H1 (cell line): ENCODE data around the gene JPT1. TPM values are rescaled to one million over a fixed set of nuclear protein-coding genes. Genes with fewer than 3 reads are reported as not detected.
A peak's percentile ranks its signal among the peaks of the same experiment; 100 is the strongest.

Source experiments
- CTCF ChIP-seq, 3 experiments: IDR thresholded peaks; 1 replicate in 2 of 3; 2 replicates in 1 of 3; pipeline versions ENCODE4 v1.5.1 to v1.6.1; 2011; ENCODE audit warnings: low read length in 3 of 3, mild to moderate bottlenecking in 3 of 3, inconsistent platforms in 2 of 3, low read depth in 1 of 3, moderate library complexity in 1 of 3; ENCODE audit not compliant: insufficient read depth in 1 of 3; ENCODE audit errors: control extremely low read depth in 1 of 3
- EZH2 ChIP-seq: fragments of 200-600 bp; sonication (generic); IDR thresholded peaks from 2 replicates; pipeline ENCODE4 v1.7.1; 2012; ENCODE audit warnings: low read depth, mild to moderate bottlenecking, moderate library complexity, low read length, inconsistent platforms; ENCODE audit not compliant: severe bottlenecking
- GABPA ChIP-seq: IDR thresholded peaks from 2 replicates; pipeline ENCODE4 v1.6.1; 2011; ENCODE audit warnings: mild to moderate bottlenecking, low read length, moderate library complexity, borderline replicate concordance; ENCODE audit not compliant: insufficient read depth
- RAD21 ChIP-seq, 2 experiments: IDR thresholded peaks in 1 of 2; conservative IDR thresholded peaks in 1 of 2; 2 replicates each; pipeline ENCODE4 v1.6.1; 2011; ENCODE audit warnings: low read depth in 2 of 2, low read length in 2 of 2, improper control_type of control experiment in 1 of 2, inconsistent platforms in 1 of 2, mild to moderate bottlenecking in 1 of 2, moderate library complexity in 1 of 2
- TBP ChIP-seq: IDR thresholded peaks from 2 replicates; pipeline ENCODE4 v1.6.1; 2011; ENCODE audit warnings: low read depth, low read length, improper control_type of control experiment
- TCF12 ChIP-seq: IDR thresholded peaks from 2 replicates; pipeline ENCODE4 v1.6.1; 2011; ENCODE audit warnings: low read depth, mild to moderate bottlenecking, low read length
- polyA plus RNA-seq, 7 experiments: library from polyadenylated mRNA; depleted of rRNA in 3 of 7; stranded (reverse) in 5 of 7; unstranded in 2 of 7; fragments of >200 nt in 5 of 7; fragments of 200-250 nt in 2 of 7; gene quantifications; 1 replicate in 5 of 7; 2 replicates in 1 of 7; 4 replicates in 1 of 7; pipeline versions ENCODE4 v1.2.1 to v1.2.3, GENCODE V29; 2011 to 2013; ENCODE audit warnings: missing spikeins in 2 of 7, mixed read lengths in 2 of 7
- total RNA-seq: library from RNA; stranded (reverse); fragmentation: NEBNext Ultra II Directional; extraction: Animal tissue kit (Norgen Biotek cat#: 25700); gene quantifications from 2 replicates; pipeline ENCODE4 v1.2.1, GENCODE V29; 2021

Gene JPT1
- total and polyA plus RNA-seq, 2 of the 8 experiments (the other 6 are each of a cell fraction or from before 2014, with no cell fraction given): 154 to 369 TPM

- TF ChIP-seq RAD21 (IDR thresholded peaks at IDR 0.05 in 1 of 2, conservative IDR thresholded peaks at IDR 0.05 in 1 of 2; ENCODE audit: low read depth in 2 of 2, low read length in 2 of 2) (peak; percentile 83 to 91), GABPA (peak; percentile 79; the same call in 1 of the 2 replicates), CTCF (IDR thresholded peaks at IDR 0.05; ENCODE audit: control extremely low read depth in 1 of 3, insufficient read depth in 1 of 3, low read depth in 1 of 3, low read length in 3 of 3) (peak; percentile 88 to 95 (median 94)), TCF12 (0 out of 2 replicates have a peak, but pooled peaks have one; percentile 43), TBP (no peak), EZH2 (no peak)
Measured at GRCh38 chr17:75113798-75114551, 40.3 kb downstream of the JPT1 start (continued).
